ENCODE measurements around the gene TPSB2.
"Not testable (repeated sequence)": the region's sequence is repeated elsewhere in the genome, so short reads cannot be mapped to it uniquely, and the experiment has no call there.

TPSB2 gene

DNA sequence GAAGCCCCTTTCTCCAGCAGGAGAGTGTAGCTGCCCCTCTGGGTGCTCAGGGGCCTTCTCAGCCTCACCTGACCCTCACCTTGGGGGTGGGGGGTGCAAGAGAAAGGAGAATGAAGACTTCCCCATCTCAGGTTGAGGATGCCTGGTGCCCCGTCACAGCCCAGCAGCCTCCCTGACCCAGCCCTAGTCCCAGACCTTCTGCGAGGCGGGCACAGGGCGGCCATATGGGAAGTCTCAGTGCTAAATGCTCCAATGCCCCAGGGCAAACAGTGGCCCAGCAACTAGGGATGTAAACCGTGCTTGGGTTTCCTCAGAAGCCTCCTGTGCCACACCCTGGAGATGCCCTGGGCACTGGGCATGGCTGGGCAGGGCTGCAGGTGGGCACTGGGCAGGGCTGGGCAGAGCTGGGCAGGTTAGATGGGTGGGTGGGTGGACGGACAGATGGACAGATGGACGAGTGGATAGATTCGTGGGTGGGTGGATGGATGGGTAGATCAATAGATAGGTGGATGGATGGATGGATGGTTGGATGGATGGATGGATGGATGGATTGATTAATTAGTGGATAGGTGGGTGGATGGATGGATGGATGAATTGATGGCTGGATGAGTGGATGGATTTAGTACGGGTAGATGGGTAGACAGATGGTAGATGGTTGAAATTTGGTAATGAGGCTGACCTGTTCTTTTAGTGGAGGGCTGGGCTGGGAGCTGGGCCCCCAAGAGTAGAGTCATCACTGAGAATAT lies 42.6 kb upstream of the TPSB2 start (continued):
- TF ChIP-seq KLF8 (tag by site-specific recombination; IDR thresholded peaks at IDR 0.05) (0 out of 2 replicates have a peak, but pooled peaks have one; percentile 28), ZNF114 (tag by site-specific recombination; IDR thresholded peaks at IDR 0.05) (peak; percentile 18; the same call in 1 of the 2 replicates), ZNF26 (tag by site-specific recombination; IDR thresholded peaks at IDR 0.05) (no peak), ZNF610 (tag by site-specific recombination; IDR thresholded peaks at IDR 0.05; ENCODE audit: borderline replicate concordance) (no peak), ZNF133 (tag by site-specific recombination; IDR thresholded peaks at IDR 0.05) (0 out of 2 replicates have a peak, but pooled peaks have one; percentile 10), ZNF274 (IDR thresholded peaks at IDR 0.05; ENCODE audit: low read length) (no peak), ZNF274 (tag by site-specific recombination; IDR thresholded peaks at IDR 0.05; ENCODE audit: borderline replicate concordance) (no peak), ZNF747 (tag by site-specific recombination; IDR thresholded peaks at IDR 0.05) (peak; percentile 91; the same call in 1 of the 2 replicates), ZFHX2 (tag by site-specific recombination; conservative IDR thresholded peaks at IDR 0.05) (peak; percentile 72), ZXDB (tag by site-specific recombination; IDR thresholded peaks at IDR 0.05) (no peak), PRDM1 (tag by site-specific recombination; IDR thresholded peaks at IDR 0.05) (no peak), BCL11B (tag by site-specific recombination; IDR thresholded peaks at IDR 0.05; ENCODE audit: low read depth) (0 out of 2 replicates have a peak, but pooled peaks have one; percentile 9), ZNF184 (tag by site-specific recombination; IDR thresholded peaks at IDR 0.05) (no peak), ZNF548 (tag by site-specific recombination; IDR thresholded peaks at IDR 0.05) (0 out of 2 replicates have a peak, but pooled peaks have one; percentile 43), ZBTB17 (tag by site-specific recombination; IDR thresholded peaks at IDR 0.05) (peak; percentile 99)
- TF ChIP-seq, protein P1, sequence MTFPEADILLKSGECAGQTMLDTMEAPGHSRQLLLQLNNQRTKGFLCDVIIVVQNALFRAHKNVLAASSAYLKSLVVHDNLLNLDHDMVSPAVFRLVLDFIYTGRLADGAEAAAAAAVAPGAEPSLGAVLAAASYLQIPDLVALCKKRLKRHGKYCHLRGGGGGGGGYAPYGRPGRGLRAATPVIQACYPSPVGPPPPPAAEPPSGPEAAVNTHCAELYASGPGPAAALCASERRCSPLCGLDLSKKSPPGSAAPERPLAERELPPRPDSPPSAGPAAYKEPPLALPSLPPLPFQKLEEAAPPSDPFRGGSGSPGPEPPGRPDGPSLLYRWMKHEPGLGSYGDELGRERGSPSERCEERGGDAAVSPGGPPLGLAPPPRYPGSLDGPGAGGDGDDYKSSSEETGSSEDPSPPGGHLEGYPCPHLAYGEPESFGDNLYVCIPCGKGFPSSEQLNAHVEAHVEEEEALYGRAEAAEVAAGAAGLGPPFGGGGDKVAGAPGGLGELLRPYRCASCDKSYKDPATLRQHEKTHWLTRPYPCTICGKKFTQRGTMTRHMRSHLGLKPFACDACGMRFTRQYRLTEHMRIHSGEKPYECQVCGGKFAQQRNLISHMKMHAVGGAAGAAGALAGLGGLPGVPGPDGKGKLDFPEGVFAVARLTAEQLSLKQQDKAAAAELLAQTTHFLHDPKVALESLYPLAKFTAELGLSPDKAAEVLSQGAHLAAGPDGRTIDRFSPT (tag by site-specific recombination; IDR thresholded peaks at IDR 0.05): peak; percentile 95
- TF ChIP-seq, protein P2, sequence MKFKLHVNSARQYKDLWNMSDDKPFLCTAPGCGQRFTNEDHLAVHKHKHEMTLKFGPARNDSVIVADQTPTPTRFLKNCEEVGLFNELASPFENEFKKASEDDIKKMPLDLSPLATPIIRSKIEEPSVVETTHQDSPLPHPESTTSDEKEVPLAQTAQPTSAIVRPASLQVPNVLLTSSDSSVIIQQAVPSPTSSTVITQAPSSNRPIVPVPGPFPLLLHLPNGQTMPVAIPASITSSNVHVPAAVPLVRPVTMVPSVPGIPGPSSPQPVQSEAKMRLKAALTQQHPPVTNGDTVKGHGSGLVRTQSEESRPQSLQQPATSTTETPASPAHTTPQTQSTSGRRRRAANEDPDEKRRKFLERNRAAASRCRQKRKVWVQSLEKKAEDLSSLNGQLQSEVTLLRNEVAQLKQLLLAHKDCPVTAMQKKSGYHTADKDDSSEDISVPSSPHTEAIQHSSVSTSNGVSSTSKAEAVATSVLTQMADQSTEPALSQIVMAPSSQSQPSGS (tag by site-specific recombination; IDR thresholded peaks at IDR 0.05; ENCODE audit: low read depth): no peak

GRCh38 chr16:1271724-1272413 lies 41.9 kb upstream of the TPSB2 start:
- H3K9me3 ChIP-seq (ENCODE audit: control insufficient read depth, insufficient read depth, low read depth, low read length); H3K36me3 ChIP-seq (ENCODE audit: control insufficient read depth in 2 of 2, insufficient read depth in 1 of 2, low read length in 2 of 2); POLR2A ChIA-PET; H3K4me3 ChIP-seq (ENCODE audit: low read depth, low read length): not testable (repeated sequence)
- H3K4me1 ChIP-seq (ENCODE audit: control insufficient read depth, insufficient read depth, low read length): peaks cover 12% of the 10 kb centered on the region
- peak overlapping the region; percentile 58; the same call in 1 of the 2 replicates for H3K27ac ChIP-seq (ENCODE audit: extremely low read depth, low read depth, low read length)
- CTCF ChIA-PET: interaction anchor here (0.7 kb wide), 1 partner anchor 1550 kb away, joined by 3 read pairs; no protein-coding TSS in a partner anchor
- peak; percentile 98 for TF ChIP-seq ZNF549 (tag by site-specific recombination; IDR thresholded peaks at IDR 0.05)
- TF ChIP-seq ZNF112 (tag by site-specific recombination; IDR thresholded peaks at IDR 0.05): peak; percentile 100
- TF ChIP-seq PRDM4 (tag by site-specific recombination; IDR thresholded peaks at IDR 0.05): peak; percentile 81
- peak; percentile 98 for TF ChIP-seq ZNF677 (tag by site-specific recombination; IDR thresholded peaks at IDR 0.05)
- peak; percentile 73; the same call in 1 of the 2 replicates for TF ChIP-seq KLF16 (tag by site-specific recombination; IDR thresholded peaks at IDR 0.05)
- peak; percentile 42; the same call in 1 of the 2 replicates for TF ChIP-seq PRDM1 (tag by site-specific recombination; IDR thresholded peaks at IDR 0.05)
- TF ChIP-seq ZNF354C (tag by site-specific recombination; IDR thresholded peaks at IDR 0.05; ENCODE audit: borderline replicate concordance, low read depth): 0 out of 2 replicates have a peak, but pooled peaks have one; percentile 28
- TF ChIP-seq, protein P3, sequence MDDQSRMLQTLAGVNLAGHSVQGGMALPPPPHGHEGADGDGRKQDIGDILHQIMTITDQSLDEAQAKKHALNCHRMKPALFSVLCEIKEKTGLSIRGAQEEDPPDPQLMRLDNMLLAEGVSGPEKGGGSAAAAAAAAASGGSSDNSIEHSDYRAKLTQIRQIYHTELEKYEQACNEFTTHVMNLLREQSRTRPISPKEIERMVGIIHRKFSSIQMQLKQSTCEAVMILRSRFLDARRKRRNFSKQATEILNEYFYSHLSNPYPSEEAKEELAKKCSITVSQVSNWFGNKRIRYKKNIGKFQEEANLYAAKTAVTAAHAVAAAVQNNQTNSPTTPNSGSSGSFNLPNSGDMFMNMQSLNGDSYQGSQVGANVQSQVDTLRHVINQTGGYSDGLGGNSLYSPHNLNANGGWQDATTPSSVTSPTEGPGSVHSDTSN (CRISPR knock-in tag; IDR thresholded peaks at IDR 0.05): 0 out of 2 replicates have a peak, but pooled peaks have one; percentile 53
